HFF-Myc (cell line): ENCODE data around the gene DDAH1.
A peak's percentile ranks its signal among the peaks of the same experiment; 100 is the strongest.

Source experiments
- DNase-seq: peaks from one replicate; pipeline ENCODE4 v3.0.0-alpha.2; 2011; ENCODE audit warnings: low read depth; ENCODE audit errors: extremely low read depth
- H3K4me3 ChIP-seq: replicated peaks from 2 replicates; pipeline ENCODE4 v1.5.1; 2011; ENCODE audit warnings: low read depth, mild to moderate bottlenecking, control low read depth, low read length
- TF ChIP-seq, protein P1 (sequence below): IDR thresholded peaks from 2 replicates; pipeline ENCODE4 v1.5.1; 2012; ENCODE audit warnings: mild to moderate bottlenecking, low read depth, low read length, control low read depth; ENCODE audit errors: missing control alignments

Gene DDAH1

DNA sequence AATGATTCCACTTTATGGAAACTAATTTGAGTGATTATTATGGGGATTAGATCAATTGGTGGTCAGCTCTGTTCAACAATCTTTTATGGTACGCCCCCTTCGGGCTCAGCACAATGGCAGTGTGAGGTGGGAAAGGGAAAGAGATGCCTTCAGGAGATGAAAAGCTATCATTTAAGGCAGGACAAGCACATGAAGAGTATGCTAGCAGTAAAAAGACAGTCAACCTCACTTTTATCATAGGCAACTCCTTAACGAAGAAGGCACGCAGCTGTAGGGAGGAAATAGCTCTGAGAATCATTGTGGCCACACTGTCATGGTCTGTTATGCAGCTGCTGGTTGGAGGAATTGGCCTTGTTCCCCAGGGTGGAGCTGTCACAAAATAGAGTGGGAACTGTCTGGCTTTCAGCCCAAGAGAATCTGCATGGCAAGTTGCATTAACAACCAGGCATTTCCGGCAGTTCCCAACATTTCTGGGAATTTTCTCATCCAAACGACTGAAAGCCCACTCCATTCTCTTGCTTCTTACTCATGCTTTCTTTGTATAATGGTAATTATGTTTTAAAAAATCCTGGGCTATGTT, 134.2 kb downstream of the DDAH1 start:
- TF ChIP-seq, protein P1, sequence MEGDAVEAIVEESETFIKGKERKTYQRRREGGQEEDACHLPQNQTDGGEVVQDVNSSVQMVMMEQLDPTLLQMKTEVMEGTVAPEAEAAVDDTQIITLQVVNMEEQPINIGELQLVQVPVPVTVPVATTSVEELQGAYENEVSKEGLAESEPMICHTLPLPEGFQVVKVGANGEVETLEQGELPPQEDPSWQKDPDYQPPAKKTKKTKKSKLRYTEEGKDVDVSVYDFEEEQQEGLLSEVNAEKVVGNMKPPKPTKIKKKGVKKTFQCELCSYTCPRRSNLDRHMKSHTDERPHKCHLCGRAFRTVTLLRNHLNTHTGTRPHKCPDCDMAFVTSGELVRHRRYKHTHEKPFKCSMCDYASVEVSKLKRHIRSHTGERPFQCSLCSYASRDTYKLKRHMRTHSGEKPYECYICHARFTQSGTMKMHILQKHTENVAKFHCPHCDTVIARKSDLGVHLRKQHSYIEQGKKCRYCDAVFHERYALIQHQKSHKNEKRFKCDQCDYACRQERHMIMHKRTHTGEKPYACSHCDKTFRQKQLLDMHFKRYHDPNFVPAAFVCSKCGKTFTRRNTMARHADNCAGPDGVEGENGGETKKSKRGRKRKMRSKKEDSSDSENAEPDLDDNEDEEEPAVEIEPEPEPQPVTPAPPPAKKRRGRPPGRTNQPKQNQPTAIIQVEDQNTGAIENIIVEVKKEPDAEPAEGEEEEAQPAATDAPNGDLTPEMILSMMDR: no peak
- DNase-seq: peak; percentile 98
- H3K4me3 ChIP-seq: 0 out of 2 replicates have a peak overlapping the region, but pooled peaks have one; percentile 2

DNA sequence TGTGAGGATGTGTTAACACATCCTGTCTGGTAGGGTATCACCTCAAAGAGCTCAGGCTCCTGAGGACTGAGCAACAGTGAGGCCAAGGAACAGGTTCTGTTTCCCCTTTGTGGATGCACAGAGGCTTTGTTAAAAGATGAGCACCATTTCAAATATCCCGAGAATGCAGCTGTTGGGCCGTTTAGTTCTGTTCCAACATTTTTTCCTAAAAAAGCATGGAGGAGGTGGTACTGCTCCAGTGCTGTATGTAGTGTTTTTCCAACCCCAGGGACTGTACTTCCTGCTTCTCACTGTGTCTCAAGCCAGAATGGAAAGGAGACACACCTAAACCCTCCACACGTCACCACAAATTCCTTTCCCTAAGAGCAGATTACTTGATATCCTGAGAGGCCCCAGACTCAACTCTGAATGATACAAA, 134.7 kb downstream of the DDAH1 start:
- peak; percentile 84 for DNase-seq
- TF ChIP-seq, protein P1: no peak
- H3K4me3 ChIP-seq: 0 out of 2 replicates have a peak overlapping the region, but pooled peaks have one; percentile 2

DNA sequence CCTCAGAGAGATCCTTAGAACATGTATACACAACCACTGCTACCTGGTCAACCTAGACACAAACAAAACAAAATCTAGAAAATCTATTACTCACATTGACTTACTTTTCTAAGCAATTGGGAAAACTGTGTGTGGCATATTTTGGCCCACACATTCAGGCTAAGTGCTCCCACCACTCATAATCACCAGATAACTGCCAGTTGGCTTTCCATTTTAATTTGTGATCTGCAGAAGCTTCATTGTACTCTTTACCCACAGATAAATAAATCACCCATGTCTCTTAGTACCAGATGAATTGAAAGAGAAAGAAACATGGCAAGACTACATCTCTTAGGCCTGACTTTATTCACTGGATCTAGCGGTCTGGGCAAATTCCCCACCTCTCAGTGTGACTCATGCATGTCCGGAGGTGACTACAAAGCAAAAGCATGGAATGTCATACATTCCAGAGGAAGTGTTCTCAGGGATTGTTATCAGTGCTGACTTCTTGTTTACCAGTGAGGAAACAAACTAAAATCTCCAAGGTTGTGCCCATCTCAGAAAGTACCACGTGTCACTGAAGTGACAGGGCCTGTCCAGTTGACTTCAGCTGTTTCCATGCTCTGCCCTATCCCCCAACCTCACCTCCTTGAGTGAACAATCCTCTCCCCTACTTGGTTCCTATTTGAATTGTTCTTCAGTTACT, 136.1 kb downstream of the DDAH1 start:
- TF ChIP-seq, protein P1: no peak
- DNase-seq: peak; percentile 97
- no peak overlapping the region for H3K4me3 ChIP-seq

DNA sequence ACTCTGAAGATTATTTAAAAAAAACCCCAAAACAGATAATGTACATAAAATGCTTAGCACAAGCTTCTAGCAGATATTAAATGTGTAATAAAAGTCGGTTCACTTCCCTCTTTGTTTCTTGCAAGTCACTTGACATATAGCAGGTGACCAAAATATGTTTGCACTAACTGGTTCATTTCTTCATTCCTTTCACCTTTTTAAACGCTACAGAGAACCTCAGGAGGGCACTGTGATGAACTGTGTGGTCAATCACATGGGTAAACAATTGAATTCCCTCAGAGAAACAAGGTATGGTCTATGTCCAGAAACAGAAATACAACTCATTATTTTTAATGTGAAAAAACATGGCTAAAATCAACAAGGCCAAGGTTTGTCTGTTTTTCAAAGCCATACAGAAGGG, 137.2 kb downstream of the DDAH1 start:
- H3K4me3 ChIP-seq: no peak overlapping the region
- TF ChIP-seq, protein P1: no peak
- no peak for DNase-seq

DNA sequence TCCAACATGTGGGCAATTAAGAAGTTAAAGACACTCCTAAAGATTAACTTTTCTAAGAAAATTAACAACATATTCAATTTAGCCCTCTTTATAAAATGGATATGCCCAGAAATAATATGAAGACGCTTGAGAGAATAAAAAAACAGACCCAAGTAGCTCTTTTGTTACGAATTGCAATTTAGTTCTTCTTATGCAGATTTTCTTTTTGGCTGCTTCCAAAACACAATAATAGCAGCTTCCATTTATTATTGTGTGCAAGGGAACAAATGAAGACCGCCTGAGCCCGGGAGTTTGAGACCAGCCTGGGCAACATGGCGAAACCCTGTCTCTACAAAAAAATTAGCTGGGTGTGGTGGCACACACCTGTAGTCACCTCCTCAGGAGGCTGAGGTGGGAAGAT, 138.1 kb downstream of the DDAH1 start:
- TF ChIP-seq, protein P1: no peak
- no peak overlapping the region for H3K4me3 ChIP-seq
- DNase-seq: no peak

DNA sequence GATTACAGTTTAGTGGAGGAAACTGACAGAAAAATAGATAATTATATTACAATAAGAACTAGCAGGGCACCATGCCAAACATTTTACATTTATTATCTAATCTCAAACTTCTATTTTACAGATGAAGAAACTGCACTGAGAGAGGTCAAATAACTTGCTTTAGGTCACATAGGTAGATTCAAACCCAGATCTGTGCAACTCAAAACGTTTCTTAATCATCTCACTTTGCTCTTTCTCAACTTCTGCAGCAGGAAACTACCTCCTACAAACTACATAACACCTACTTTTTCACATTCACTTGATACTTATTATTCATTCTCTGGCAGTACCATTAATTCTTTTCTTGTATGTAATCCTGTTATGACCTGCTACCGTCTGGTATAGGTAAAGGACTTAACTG, 138.6 kb downstream of the DDAH1 start:
- no peak for DNase-seq
- no peak overlapping the region for H3K4me3 ChIP-seq
- TF ChIP-seq, protein P1: no peak
